GM10248 (cell line): ENCODE results near the gene CFAP57.

Source experiments
- CTCF ChIA-PET: fragments of 300-600 bp; sonication (Branson Sonifier 250); formaldehyde crosslinking; extraction: SDS; loops from one replicate; lab custom pipeline; 2021; ENCODE audit warnings: antibody characterized with exemption; lab: Yijun Ruan, JAX
- POLR2A ChIA-PET: fragments of 350-650 bp; sonication (Branson Sonifier 250); formaldehyde crosslinking; extraction: SDS; loops from one replicate; lab custom pipeline; 2020; ENCODE audit warnings: antibody characterized with exemption; lab: Yijun Ruan, JAX
- DNase-seq: peaks from one replicate; pipeline ENCODE4 v3.0.0; 2012; ENCODE audit errors: extremely low spot score
- TF ChIP-seq, protein P1 (sequence below): IDR thresholded peaks from 2 replicates; pipeline ENCODE4 v1.5.1; 2012; ENCODE audit warnings: mild to moderate bottlenecking, low read depth; ENCODE audit errors: extremely low read depth, missing control alignments, control extremely low read depth

The CFAP57 gene

DNA sequence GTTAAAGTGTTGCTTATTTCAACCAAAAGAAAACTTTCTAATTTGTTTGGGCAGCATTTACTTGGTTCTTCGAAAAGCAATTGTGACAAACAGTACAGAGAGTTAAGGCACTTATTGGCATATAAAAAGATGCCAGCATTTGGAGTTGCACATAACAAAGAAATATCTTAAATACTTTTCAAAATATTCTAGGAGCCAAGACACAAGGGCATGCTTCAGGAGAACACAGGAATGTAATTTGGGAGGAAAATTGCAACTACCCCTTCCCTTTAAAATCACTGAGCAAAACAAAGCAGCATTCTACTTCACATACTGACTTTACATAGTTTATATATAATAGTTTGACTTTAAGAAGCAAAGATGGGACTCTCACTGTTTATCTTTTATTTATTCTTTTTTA lies 124.1 kb downstream of the CFAP57 start:
- DNase-seq: no peak
- TF ChIP-seq, protein P1, sequence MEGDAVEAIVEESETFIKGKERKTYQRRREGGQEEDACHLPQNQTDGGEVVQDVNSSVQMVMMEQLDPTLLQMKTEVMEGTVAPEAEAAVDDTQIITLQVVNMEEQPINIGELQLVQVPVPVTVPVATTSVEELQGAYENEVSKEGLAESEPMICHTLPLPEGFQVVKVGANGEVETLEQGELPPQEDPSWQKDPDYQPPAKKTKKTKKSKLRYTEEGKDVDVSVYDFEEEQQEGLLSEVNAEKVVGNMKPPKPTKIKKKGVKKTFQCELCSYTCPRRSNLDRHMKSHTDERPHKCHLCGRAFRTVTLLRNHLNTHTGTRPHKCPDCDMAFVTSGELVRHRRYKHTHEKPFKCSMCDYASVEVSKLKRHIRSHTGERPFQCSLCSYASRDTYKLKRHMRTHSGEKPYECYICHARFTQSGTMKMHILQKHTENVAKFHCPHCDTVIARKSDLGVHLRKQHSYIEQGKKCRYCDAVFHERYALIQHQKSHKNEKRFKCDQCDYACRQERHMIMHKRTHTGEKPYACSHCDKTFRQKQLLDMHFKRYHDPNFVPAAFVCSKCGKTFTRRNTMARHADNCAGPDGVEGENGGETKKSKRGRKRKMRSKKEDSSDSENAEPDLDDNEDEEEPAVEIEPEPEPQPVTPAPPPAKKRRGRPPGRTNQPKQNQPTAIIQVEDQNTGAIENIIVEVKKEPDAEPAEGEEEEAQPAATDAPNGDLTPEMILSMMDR: no peak
- CTCF ChIA-PET: interaction anchor here (1.0 to 1.2 kb wide), 2 partner anchors 33 to 58 kb away, joined by 3 to 4 read pairs; no protein-coding TSS in a partner anchor
- POLR2A ChIA-PET: no interaction called here

DNA sequence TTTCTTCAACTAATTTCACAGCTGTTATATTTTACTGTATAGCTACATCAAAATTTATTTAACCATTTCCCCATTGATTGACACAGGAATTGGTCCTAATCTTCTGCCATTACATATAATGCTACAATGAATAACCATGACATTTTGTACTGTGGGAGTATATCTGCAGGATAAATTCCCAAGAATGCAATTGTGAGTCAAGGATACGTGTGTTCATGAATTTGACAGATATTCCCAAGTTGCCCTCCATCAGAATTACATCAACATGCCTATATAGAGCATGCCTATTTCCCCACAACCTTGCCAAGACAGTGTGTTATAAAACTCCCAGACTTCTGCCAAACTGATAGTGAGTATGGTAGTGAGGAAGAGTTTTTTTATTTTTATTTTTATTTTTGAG lies 125.9 kb downstream of the CFAP57 start:
- DNase-seq: no peak
- ChIA-PET POLR2A (no interaction called here), CTCF (no interaction called here)
- TF ChIP-seq, protein P1: no peak

DNA sequence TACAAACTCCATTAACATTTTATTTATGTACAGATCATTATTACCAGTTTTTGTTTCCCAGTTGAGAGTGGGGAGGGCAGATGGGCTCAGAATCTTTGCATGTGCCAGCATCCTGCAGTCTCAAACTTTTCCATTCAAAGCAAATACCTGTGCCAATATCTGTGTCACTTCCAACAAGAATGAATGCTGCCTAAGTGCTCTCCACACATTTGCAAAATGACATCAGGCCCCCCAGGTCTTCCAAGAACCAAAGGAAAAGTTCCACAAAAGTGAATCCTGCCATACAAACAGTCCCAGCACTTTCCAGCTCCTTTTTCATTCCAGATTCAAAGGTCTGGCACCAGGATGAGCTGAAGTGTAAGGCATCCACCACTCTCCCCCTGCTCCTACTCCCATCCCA lies 127.0 kb downstream of the CFAP57 start:
- ChIA-PET POLR2A (no interaction called here), CTCF (no interaction called here)
- DNase-seq: no peak
- TF ChIP-seq, protein P1: no peak

DNA sequence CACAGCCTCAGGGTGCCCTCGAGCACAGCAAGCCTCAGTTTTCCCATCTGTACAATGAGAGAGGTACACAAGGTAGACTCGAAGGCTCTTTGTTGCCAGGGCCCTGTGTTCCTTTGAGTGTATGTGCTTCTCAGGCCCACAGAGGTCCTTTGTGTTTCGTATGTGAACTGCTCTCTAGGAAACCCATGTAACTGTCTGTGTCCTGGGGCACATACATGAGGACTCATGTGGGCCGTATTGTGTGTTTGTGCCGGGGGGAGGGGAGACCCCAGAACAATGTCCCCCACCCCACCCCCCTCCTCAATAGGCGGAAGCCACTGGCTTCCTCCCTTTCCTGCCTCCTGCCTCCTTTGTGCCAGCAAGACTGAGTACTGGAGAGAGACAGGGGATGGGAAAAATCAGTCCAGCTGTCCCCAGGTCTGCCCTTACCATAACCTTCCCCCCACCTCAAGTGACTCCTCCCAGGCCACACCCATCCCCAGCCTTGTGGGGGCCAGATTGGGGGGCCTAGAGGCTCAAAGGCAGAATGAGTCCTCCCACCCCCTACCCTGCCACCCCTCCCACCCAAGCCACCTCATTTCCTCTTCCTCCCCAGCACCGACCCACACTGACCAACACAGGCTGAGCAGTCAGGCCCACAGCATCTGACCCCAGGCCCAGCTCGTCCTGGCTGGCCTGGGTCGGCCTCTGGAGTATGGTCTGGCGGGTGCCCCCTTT lies 128.4 kb downstream of the CFAP57 start, which contains the start of gene TIE1:
Gene TIE1, plus strand, starts transcription at position 605 of the 717 bp plus-strand sequence. Its CDS starts 90 bp downstream, at position 695.
- TF ChIP-seq, protein P1: no peak
- ChIA-PET POLR2A (no interaction called here), CTCF (no interaction called here)
- DNase-seq: no peak

DNA sequence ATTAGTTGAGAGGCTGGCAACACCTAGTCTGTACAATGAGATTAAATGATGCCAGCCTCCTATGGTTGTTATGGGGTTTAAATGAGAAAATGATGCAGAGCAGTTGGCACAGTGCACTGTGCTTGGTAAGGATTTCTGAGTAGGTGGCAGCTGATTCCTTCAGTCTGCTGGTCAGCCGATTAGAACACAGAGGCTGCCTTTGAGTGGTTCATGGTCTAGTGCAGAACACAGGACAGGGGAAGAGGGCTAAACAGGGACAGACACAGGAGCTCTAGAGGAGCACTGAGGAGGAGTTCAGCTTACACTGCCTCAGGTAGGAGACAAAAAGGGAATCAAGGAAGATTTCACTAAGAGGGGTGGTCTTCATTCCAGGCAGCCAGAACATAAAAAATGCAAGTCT lies 130.1 kb downstream of the CFAP57 start:
- ChIA-PET CTCF (no interaction called here), POLR2A (no interaction called here)
- no peak for DNase-seq
- TF ChIP-seq, protein P1: no peak

DNA sequence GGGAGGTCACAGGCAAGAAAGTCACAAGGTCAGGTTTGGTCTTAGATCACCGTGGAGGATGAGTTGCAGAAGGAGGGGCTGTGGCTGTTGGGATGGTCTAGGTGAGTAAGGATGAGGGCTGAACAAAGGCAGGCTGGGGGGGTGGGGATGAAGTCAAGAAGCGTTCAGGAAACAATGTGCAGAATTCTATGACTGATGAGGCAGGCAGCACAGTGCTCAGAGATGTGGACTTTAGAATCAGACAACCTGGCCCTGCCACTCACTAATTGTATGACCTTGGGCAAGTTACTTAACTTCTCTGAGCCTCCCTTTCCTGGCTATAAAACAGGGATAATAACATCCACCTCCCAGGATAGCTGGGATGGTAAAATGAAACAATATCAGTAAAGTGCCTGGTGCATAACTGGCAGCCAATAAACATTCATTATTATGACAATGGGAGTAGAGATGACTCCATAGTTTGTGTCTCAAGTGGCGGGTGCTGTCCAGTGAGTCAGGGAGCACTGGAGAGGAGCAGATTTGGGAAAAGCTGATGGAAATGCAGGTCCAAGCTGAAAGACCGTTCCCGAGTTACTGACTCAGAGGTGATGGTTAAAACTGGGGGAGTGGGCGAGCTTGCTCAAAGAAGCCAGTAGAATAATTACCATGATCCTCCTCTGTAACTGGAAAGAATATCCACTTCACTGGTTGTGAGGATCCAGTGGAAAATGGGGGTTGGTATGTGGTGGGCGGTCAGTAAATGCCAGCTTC lies 130.8 kb downstream of the CFAP57 start:
- ChIA-PET CTCF (interaction anchor here (1.1 kb wide), 1 partner anchor 74 kb away, joined by 3 read pairs; no protein-coding TSS in a partner anchor), POLR2A (no interaction called here)
- no peak for DNase-seq

More for the DNA sequence above, 130.8 kb downstream of the CFAP57 start:
- TF ChIP-seq, protein P1: no peak
